HG03103 (cell line): ENCODE measurements around the gene GALNT6.
"Not testable (repeated sequence)": the region's sequence is repeated elsewhere in the genome, so short reads cannot be mapped to it uniquely, and the experiment has no call there.

Source experiments
- ATAC-seq: cut with Tn5 transposase; IDR thresholded peaks from one replicate; pipeline ENCODE4 v1.9.1; 2021; ENCODE audit warnings: low read depth; ENCODE audit not compliant: unreplicated experiment

GALNT6 gene

GRCh38 chr12:51361161-51362016 lies 29.8 kb downstream of the GALNT6 start:
- no peak for ATAC-seq

GRCh38 chr12:51360315-51360714 lies 30.9 kb downstream of the GALNT6 start:
- ATAC-seq = no peak

- ATAC-seq = no peak
These were observed 31.4 kb downstream of the GALNT6 start for GRCh38 chr12:51359851-51360250.

- ATAC-seq = no peak
These were observed 32.7 kb downstream of the GALNT6 start for GRCh38 chr12:51358496-51358895.

GRCh38 chr12:51357374-51358047 lies 33.7 kb downstream of the GALNT6 start:
- no peak for ATAC-seq

GRCh38 chr12:51351913-51352532 lies 39.2 kb downstream of the GALNT6 start:
- ATAC-seq = no peak

DNA sequence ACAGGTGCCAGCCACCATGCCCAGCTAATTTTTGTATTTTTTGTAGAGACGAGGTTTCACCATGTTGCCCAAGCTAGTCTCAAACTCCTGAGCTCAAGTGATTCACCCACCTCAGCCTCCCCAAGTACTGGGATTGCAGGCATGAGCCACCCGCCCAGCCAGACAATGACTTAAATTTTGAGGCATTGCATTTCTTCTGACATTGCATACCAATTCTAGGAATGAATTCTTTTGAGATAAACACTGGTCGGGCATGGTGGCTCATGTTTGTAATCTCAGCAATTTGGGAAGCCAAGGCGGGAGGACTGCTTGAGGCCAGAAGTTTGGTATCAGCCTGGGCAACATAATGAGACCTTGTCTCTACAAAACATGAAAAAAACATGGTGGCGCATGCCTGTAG lies 42.2 kb downstream of the GALNT6 start:
- ATAC-seq = no peak

DNA sequence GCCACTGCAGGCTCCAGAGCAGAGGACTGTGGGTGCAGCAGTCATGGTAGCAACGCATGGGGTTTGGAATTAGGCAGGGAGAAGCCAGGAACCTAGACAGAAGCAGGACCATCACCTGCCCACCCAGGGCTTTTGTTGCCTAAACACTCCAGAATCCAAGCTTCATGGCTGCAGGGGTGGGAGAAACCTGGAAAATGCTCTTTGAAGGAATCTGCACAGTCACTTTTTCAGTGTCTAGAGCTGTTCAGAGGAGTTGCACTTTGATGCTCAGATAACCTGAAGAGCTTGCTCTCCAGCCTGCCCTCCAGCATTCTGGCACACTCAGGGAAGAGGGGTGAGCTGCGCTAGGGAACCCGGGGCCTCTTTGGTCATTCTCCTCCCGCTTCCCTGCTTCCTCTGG lies 43.1 kb downstream of the GALNT6 start:
- no peak for ATAC-seq

DNA sequence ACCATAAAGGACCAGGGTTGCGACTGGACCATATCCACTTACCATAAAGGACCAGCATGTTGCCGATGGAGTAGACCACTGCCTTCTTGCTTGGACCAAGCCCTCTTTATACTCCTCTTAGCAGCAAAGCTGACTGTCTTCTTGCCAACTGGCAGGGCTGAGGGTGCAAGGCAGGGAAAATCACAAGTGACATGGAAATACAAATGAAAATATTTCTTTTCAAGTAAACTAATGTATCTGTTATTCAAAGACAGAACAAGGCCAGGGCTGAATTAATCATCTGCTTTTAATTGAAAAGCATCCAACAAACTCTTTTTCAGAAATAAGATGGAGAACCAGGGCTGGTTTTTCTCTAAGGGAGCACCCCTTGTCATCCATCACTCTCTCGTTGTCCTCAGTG lies 44.6 kb downstream of the GALNT6 start, which contains the start of gene CELA1:
Gene CELA1, minus strand, starts transcription at position 99 of the 400 bp plus-strand sequence. Its CDS starts 41 bp downstream, at position 58.
- ATAC-seq = no peak

GRCh38 chr12:51345681-51346080 lies 45.5 kb downstream of the GALNT6 start:
- ATAC-seq = no peak

- ATAC-seq = no peak
These were observed 48.0 kb downstream of the GALNT6 start for GRCh38 chr12:51343201-51343600.

DNA sequence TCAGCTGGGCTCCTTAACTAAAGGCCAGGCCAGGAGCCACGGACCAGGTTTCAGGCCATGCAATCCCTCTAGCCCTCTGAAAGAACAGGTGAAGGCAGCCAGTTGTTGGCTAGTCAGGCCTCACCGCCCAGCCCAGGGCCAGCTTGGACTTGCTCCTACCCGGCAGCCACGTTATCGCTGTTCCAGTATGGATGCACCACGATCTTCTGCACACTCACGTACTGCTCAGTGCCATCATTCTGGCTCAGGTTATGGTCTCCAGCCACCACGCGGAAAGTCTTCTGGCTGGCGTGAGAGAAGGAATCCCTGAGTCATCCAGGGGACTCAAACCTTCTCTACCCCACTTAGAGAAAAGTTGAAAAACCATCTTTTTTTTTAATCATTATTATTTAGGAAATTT lies 48.8 kb downstream of the GALNT6 start:
- no peak for ATAC-seq

DNA sequence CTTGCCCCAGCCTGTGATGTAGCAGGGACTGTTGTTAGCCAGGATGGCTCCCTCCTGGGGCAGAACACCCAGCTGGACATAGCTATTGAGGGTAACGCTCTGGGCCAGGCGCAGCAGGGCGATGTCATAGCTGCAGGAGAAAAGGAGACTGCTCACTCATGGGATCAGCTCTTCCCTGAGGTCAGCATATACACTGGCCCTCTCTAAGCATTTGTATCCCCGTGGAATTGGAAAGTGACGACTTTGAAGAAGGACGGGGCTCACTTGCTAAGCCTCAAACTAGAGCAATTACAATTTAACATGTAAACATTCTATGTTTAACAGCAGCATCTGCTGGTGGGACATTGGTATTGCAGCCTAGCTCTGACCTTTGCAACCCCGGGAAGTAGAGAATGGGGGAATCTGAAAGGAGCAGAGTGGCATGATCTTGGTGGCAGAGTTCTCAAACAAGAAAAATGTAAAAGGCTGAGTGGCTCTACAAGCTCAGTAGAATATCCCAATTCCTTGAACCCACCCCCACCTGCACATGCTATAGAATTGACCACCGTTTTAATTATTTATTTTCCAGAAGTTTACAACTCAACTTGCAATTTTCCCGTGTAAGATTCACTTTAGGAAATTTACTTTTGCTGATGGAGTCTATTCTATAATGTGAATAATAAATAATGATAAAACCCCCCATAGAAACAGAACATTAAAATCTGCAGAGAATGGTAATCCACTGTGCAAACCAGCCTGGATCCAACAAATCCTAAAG lies 49.8 kb downstream of the GALNT6 start:
- ATAC-seq = no peak

GRCh38 chr12:51339750-51340149 lies 51.5 kb downstream of the GALNT6 start:
- no peak for ATAC-seq

- not testable (repeated sequence) for ATAC-seq
These were observed 53.9 kb downstream of the GALNT6 start for GRCh38 chr12:51337336-51337735.

DNA sequence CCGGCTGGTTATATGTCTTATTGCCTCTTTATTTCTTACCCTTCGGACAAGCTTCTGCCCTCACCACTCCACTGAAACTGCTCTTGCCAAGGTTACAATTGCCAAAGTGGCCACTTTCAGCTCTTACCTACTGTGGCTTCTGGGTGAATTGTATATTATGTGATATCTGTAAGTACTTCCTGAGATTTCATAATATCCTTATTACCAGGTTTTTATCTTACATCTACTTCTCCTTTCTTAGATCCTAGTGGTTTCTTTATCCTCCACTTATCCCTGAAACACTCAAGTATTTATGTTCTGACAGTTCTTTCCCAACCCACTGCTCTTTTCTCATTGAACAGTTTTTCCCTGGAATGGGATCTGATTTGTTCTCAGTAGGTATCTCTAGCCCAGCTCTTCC lies 55.3 kb downstream of the GALNT6 start:
- no peak for ATAC-seq

DNA sequence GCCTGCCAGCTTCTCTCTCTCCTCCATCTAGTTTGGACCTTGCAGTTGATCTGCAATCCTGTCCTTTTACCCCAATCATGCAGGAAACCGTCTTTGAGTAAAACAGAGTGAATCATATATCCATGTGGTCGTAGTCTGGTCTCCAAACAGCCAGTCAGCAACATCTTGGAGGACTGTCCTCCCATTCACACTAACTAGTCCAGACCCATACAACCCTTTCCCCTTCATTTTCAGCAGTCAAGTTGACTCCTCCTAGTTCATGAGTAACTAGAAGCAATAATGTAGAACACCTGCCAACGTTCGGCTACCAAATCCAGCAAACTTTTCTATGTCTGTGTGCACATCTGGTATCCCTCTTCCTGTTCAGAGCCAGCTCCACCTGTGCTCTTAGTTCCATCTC lies 56.4 kb downstream of the GALNT6 start:
- ATAC-seq = no peak

GRCh38 chr12:51333536-51333935 lies 57.7 kb downstream of the GALNT6 start:
- ATAC-seq = no peak

GRCh38 chr12:51330186-51330585 lies 61.0 kb downstream of the GALNT6 start:
- ATAC-seq = no peak

GRCh38 chr12:51329742-51330141 lies 61.5 kb downstream of the GALNT6 start:
- no peak for ATAC-seq

DNA sequence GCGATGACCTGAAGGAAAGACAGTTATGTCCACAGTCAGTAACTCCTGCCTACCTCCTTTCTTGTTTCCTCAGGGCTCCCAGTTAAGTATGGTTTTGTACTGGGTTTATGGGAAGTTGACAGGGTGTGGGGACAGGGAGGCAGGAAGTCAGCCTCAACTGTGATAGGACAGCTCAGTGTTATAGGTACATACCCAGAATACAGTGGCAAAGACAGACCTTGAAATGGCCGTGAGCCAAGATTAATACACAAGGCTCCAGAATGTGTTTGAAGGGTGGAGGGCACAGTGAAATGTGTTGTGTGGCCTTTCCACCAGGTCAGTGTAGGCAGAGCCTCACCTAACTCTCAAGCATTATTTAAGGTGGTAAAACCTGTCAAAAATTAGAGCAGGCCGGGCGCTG lies 62.6 kb downstream of the GALNT6 start:
- ATAC-seq = no peak
